A673 (cell line): ENCODE data around the gene CTXN2.

Source experiments
- CTCF ChIP-seq: fragments of 300-800, 200-600 bp; sonication (generic); conservative IDR thresholded peaks from 2 replicates; pipeline ENCODE4 v1.5.1; 2017; ENCODE audit warnings: low read depth, mild to moderate bottlenecking, antibody characterized with exemption, low read length, moderate library complexity, mixed read lengths
- EZH2 ChIP-seq: fragments of 200-600 bp; sonication (generic); IDR thresholded peaks from 2 replicates; pipeline ENCODE4 v1.6.1; 2017; ENCODE audit warnings: borderline replicate concordance, low read depth, mild to moderate bottlenecking, mixed read lengths, antibody characterized with exemption, low read length; ENCODE audit not compliant: poor library complexity, severe bottlenecking

GRCh38 chr15:48186271-48186670, 5.2 kb upstream of the CTXN2 start:
- no peak for TF ChIP-seq CTCF
- TF ChIP-seq EZH2, result no peak
